Measurements from ENCODE around the gene AKR1B1.

The AKR1B1 gene

GRCh38 chr7:134444198-134444960 lies 14.5 kb downstream of the AKR1B1 start:
- no peak for DNase-seq (ENCODE audit: low read depth)

DNA sequence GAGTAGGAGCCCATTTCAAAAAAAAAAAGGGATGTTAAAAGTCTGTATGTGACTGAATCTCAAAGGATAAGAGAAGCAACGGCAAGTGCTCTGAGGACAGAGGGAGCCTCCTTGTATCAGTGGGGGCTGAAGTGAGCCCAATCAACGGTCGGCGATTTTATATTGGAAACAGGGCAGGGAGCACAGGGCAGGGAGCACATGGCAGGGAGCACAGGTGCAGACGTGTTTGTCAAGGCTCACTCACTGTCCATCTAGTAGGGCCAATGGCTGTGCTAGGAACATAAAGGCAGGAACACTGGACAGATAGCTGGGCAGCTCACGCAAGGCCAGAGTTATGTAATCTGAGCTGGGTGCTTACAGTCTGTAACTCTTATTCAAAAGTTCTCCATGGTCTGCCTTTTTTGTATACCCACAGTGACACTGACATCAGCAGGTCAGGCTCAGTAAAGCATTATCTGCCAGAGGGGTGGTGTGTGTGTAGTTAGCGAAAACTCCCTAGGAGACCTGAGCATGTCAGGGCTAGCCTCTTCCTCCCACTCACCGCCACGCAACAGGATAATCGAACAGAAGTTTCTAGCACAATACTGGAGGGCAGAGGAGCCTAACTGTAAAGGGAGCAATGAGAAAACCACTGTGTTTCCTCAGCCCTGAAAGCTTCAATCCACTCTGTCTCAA lies 15.4 kb downstream of the AKR1B1 start:
- DNase-seq (ENCODE audit: low read depth) = no peak

GRCh38 chr7:134442441-134443220 lies 16.3 kb downstream of the AKR1B1 start:
- DNase-seq (ENCODE audit: low read depth) = no peak

- DNase-seq (ENCODE audit: low read depth) = no peak
Measured at GRCh38 chr7:134441264-134441663, 17.6 kb downstream of the AKR1B1 start.

- DNase-seq (ENCODE audit: low read depth) = no peak
Measured at GRCh38 chr7:134440476-134440875, 18.4 kb downstream of the AKR1B1 start.

- no peak for DNase-seq (ENCODE audit: low read depth)
Measured at GRCh38 chr7:134440067-134440466, 18.8 kb downstream of the AKR1B1 start.

DNA sequence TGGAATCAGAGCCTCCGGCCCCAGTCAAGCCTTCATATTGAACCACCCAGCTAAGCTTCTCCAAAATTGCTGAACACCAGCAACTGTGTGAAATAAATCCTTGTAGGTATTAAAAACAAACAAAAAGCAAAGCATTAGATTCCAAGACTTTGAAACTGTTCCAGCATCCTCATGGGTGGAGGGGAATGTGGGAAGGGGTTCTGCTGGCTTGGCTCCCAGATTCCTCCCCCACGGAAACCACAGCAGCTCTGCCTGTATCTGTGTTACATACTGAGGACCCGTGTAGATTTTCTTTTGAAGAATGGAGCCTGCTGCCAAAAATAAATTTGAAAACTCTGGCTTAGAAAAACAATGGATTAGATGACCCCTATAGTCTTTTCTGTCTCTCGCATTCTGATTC lies 20.0 kb downstream of the AKR1B1 start:
- no peak for DNase-seq (ENCODE audit: low read depth)

DNA sequence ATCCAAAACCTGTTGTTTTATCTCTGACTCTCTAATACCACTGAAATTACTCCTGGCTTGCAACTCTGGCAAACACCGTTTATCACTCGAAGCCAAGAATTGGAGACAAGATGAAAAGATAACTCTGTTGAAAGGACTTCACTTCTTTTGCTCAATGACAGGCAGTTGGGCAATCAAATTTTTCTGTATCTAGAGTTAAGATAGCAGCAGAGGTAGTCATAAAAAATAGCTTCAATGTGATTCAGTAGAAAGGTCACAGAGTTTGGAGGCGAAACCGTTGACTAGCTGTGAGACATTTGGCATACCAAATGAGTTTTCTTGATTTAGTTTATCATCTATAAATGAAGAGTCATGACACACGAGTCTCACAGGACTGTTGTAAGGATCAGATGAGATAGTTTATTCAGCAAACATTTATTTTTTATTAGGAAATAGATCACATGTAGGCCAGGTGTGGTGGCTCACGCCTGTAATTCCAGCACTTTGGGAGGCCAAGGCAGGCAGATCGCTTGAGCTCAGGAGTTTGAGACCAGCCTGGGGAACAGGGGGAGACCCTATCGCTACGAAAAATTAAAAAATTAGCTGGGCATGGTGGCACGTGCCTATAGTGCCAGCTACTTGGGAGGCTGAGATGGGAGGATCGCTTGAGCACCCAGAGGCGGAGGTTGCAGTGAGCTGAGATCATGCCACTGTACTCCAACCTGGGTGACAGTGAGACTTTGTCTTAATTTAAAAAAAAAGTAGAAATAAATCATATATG lies 23.6 kb downstream of the AKR1B1 start:
- DNase-seq (ENCODE audit: low read depth) = no peak

GRCh38 chr7:134434701-134435100 lies 24.2 kb downstream of the AKR1B1 start:
- no peak for DNase-seq (ENCODE audit: low read depth)

DNA sequence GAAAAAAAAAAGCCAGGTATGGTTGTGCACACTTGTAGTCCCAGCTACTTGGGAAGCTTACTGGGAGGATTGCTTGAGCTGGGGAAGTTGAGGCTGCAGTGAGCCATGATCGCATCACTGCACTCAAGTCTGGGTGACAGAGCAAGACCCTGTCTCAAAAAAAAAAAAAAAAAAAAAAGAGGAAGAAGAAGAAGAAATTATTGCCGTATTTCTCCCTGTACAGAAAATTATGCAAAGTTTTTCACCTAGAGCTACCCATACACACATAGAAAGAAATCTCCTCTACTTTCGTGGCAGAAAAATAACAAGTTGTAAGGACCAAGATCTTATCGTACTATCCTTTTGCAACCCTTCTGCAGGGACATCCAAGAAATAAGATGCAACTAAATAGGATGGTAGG lies 25.5 kb downstream of the AKR1B1 start:
- DNase-seq (ENCODE audit: low read depth) = no peak

DNA sequence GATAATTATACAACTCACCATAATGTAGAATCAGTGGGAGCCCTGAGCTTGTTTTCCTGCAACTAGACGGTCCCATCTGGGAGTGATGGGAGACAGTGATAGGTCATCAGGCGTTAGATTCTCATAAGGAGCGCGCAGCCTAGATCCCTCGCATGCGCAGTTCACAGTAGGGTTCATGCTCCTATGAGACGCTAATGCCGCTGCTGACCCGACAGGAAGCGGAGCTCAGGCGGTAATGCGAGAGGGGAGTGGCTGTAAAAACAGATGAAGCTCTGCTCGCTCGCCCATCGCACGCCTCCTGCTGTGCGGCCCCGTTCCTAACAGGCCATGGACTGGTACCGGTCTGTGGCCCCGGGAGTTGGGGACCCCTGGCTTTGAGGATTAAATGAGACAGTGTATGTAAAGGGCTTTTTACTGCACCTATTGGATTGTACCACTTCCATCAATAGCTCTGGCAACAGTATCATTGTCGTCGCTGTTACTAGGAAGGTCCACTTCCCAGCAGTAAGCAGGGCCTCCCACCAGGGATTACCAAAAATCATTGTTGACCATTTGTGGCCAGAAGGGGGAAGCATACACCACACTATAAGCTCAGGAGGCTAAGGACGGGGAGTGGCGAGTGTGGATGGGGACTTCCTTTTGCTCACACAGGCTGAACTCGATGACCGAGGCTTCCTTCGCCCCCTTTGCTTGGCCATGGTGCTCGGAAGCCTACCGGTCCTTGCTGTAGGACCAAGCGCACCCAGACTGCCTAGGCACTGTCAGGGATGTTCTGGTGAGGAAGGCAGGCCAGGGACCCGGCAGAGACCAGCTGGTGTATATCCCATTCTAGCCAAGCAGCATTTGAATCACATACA lies 26.4 kb downstream of the AKR1B1 start:
- DNase-seq (ENCODE audit: low read depth) = peak; percentile 63

DNA sequence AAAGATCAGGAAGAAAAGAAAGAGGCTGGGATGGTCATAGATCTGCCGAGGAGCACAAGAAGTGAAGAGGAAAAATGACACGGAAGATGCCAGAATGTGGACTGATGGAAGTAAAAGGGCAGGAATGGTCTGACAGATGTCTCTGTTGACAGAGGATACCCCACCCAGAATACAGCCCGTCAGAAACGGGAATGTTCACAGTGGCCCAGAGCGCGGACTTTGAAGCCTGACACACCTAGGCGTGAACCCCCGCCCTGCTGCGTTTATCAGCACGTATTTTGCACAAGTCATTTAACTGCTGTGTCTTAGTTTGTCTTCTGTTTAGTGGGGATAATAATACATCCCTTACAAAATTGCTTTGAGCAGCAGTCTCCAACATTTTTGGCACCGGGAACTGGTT lies 27.1 kb downstream of the AKR1B1 start:
- DNase-seq (ENCODE audit: low read depth) = no peak

DNA sequence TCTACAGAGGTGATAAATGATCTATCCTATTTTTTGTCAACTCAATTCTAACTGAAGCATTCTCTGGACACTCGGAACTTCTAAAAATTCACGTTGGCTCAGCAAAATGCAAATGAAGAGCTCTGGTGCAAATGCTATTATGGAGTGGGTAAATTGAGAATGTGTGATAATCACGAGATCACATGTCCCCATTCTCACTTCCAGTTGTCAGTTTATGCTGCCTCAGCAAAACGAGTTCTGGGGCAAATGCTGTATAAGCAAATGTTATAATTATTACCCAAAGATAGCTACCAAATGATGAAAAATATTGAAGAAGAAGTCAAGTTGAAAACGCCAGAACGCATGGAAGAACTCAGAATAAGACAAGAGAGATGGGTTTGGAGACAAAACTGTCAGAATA lies 29.4 kb downstream of the AKR1B1 start:
- DNase-seq (ENCODE audit: low read depth) = no peak

GRCh38 chr7:134428942-134429341 lies 30.0 kb downstream of the AKR1B1 start:
- DNase-seq (ENCODE audit: low read depth) = no peak

DNA sequence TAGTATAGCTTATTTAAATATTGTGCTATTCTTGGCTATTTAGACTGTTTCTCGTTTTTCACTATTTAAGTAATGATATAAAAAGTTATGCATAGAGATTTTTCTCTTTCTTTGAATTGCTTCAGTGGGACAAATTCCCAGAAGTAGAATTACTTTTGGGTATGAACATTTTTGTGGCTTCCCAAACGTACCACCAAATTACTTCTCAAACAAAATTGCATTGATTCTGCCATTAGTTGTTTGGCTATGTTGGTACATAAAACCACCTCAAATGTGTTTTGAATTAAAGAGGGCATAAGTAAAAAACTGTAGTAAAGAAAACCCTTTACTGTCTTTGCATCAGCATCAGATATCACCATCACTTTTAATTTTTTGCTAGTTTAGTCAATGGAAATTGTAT lies 31.0 kb downstream of the AKR1B1 start:
- DNase-seq (ENCODE audit: low read depth) = no peak

GRCh38 chr7:134425777-134426176 lies 33.1 kb downstream of the AKR1B1 start:
- no peak for DNase-seq (ENCODE audit: low read depth)

DNA sequence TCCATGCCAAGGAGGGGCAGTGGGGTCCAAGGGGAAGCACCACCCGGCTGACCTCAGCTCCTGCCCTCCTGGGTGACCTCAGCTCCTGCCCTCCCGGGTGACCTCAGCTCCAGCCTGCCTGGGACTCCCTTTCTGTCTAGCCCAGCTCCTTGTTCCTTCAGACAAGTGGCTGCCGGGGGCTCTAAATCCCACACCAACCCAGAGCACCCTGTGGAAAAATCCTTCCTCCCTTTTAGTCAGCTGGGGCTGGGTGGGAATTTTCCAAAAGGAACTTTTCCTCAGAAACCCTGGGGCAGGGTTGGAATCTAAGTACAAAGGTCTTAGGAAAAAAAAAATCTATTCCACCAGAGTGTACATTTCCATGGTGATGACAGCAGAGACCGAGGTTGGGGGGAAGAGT lies 36.3 kb downstream of the AKR1B1 start:
- DNase-seq (ENCODE audit: low read depth) = no peak

- DNase-seq (ENCODE audit: low read depth) = no peak
Measured at GRCh38 chr7:134422008-134422407, 36.9 kb downstream of the AKR1B1 start.

GRCh38 chr7:134420424-134421125 lies 38.3 kb downstream of the AKR1B1 start:
- no peak for DNase-seq (ENCODE audit: low read depth)

DNA sequence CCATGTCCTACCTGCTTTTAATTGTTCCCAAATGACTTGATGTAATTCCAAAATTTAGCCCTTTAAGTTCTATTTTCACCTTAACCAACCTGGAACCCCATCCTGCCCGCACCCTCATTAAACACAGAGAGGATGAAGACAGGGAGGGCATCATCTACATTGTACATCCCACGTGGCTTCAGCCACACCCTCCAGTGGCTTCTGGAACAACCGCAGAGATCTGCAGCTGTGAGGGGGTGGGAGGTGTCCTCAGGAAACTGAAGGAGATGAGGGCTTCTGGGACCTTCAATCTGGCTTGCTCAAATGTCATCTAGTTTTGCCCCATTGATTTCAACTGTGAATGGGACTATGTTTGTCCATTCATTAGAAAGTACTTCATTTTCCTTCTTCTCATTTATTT lies 39.0 kb downstream of the AKR1B1 start:
- no peak for DNase-seq (ENCODE audit: low read depth)

- no peak for DNase-seq (ENCODE audit: low read depth)
Measured at GRCh38 chr7:134419085-134419484, 39.8 kb downstream of the AKR1B1 start.
